ENCODE measurements around the gene C1QTNF7.

C1QTNF7 gene

GRCh38 chr4:15479089-15479912 lies 51.5 kb downstream of the C1QTNF7 start:
- peak overlapping the region; percentile 48 for H3K4me3 ChIP-seq (ENCODE audit: low read depth, low read length)
- no peaks in the 10 kb centered on the region; the same call in 1 of the 2 replicates for H3K4me1 ChIP-seq (ENCODE audit: control insufficient read depth, insufficient read depth, low read length)
- peaks cover 0 to 7% of the 10 kb centered on the region in 2 experiments; a peak in 1 of 3 replicates for H3K36me3 ChIP-seq (ENCODE audit: control insufficient read depth in 2 of 2, insufficient read depth in 1 of 2, low read length in 2 of 2)
- ChIA-PET POLR2A (interaction anchor here (0.6 to 1.0 kb wide), 2 partner anchors 202 to 402 kb away, joined by 4 to 7 read pairs; partner anchors contain the start of gene FAM200B), CTCF (interaction anchor here (0.6 to 2.0 kb wide), 21 partner anchors 9 to 1454 kb away, joined by 3 to 12 read pairs (median 4); partner anchors contain the start of genes CC2D2A and FBXL5)
- no peaks in the 10 kb centered on the region for H3K9me3 ChIP-seq (ENCODE audit: control insufficient read depth, insufficient read depth, low read depth, low read length)
- peak overlapping the region; percentile 51; the same call in 1 of the 2 replicates for H3K27ac ChIP-seq (ENCODE audit: extremely low read depth, low read depth, low read length)
- TF ChIP-seq ZNF366 (tag by site-specific recombination; conservative IDR thresholded peaks at IDR 0.05) (peak; percentile 47; the same call in 1 of the 2 replicates), IKZF3 (tag by site-specific recombination; IDR thresholded peaks at IDR 0.05) (peak; percentile 82), ZNF473 (tag by site-specific recombination; IDR thresholded peaks at IDR 0.05) (no peak), RBAK (tag by site-specific recombination; IDR thresholded peaks at IDR 0.05) (no peak), ZNF341 (tag by site-specific recombination; IDR thresholded peaks at IDR 0.05; ENCODE audit: low read depth) (peak; percentile 94), ZNF600 (tag by site-specific recombination; IDR thresholded peaks at IDR 0.05) (peak; percentile 49; the same call in 1 of the 2 replicates), ZNF2 (tag by site-specific recombination; IDR thresholded peaks at IDR 0.05) (0 out of 2 replicates have a peak, but pooled peaks have one; percentile 29), ZNF501 (tag by site-specific recombination; IDR thresholded peaks at IDR 0.05) (0 out of 2 replicates have a peak, but pooled peaks have one; percentile 36), WT1 (tag by site-specific recombination; IDR thresholded peaks at IDR 0.05) (peak; percentile 51; the same call in 1 of the 2 replicates), ZNF76 (tag by site-specific recombination; IDR thresholded peaks at IDR 0.05; ENCODE audit: borderline replicate concordance, low read depth) (no peak), ZNF548 (tag by site-specific recombination; IDR thresholded peaks at IDR 0.05) (no peak), TRIM28 (IDR thresholded peaks at IDR 0.05; ENCODE audit: borderline replicate concordance, low read length) (peak; percentile 86; the same call in 1 of the 2 replicates), SP3 (tag by site-specific recombination; IDR thresholded peaks at IDR 0.05) (peak; percentile 69), PRDM10 (tag by site-specific recombination; IDR thresholded peaks at IDR 0.05) (peak; percentile 41), OVOL3 (tag by site-specific recombination; IDR thresholded peaks at IDR 0.05) (no peak), ZBTB8A (tag by site-specific recombination; IDR thresholded peaks at IDR 0.05) (0 out of 2 replicates have a peak, but pooled peaks have one; percentile 14), SP7 (tag by site-specific recombination; IDR thresholded peaks at IDR 0.05) (0 out of 2 replicates have a peak, but pooled peaks have one; percentile 25), ZNF26 (tag by site-specific recombination; IDR thresholded peaks at IDR 0.05) (no peak), YY1 (tag by site-specific recombination; IDR thresholded peaks at IDR 0.05) (peak; percentile 64; the same call in 1 of the 2 replicates), GLIS2 (tag by site-specific recombination; IDR thresholded peaks at IDR 0.05) (peak; percentile 78), ZNF292 (tag by site-specific recombination; IDR thresholded peaks at IDR 0.05; ENCODE audit: borderline replicate concordance, low read depth) (no peak), SP2 (tag by site-specific recombination; IDR thresholded peaks at IDR 0.05) (no peak), ZXDB (tag by site-specific recombination; IDR thresholded peaks at IDR 0.05) (peak; percentile 47; the same call in 1 of the 2 replicates), ZBTB17 (tag by site-specific recombination; IDR thresholded peaks at IDR 0.05) (peak; percentile 62), ZNF10 (tag by site-specific recombination; IDR thresholded peaks at IDR 0.05) (peak; percentile 26; the same call in 1 of the 2 replicates), GLIS1 (tag by site-specific recombination; IDR thresholded peaks at IDR 0.05) (peak; percentile 58; the same call in 1 of the 2 replicates), ZNF221 (tag by site-specific recombination; IDR thresholded peaks at IDR 0.05; ENCODE audit: borderline replicate concordance) (no peak), KLF16 (tag by site-specific recombination; IDR thresholded peaks at IDR 0.05) (peak; percentile 34; the same call in 1 of the 2 replicates), ZNF530 (tag by site-specific recombination; IDR thresholded peaks at IDR 0.05; ENCODE audit: low read depth) (no peak), ZNF335 (tag by site-specific recombination; conservative IDR thresholded peaks at IDR 0.05) (peak; percentile 49; the same call in 1 of the 2 replicates), ZIC2 (tag by site-specific recombination; IDR thresholded peaks at IDR 0.05) (peak; percentile 70)
- TF ChIP-seq, protein P1, sequence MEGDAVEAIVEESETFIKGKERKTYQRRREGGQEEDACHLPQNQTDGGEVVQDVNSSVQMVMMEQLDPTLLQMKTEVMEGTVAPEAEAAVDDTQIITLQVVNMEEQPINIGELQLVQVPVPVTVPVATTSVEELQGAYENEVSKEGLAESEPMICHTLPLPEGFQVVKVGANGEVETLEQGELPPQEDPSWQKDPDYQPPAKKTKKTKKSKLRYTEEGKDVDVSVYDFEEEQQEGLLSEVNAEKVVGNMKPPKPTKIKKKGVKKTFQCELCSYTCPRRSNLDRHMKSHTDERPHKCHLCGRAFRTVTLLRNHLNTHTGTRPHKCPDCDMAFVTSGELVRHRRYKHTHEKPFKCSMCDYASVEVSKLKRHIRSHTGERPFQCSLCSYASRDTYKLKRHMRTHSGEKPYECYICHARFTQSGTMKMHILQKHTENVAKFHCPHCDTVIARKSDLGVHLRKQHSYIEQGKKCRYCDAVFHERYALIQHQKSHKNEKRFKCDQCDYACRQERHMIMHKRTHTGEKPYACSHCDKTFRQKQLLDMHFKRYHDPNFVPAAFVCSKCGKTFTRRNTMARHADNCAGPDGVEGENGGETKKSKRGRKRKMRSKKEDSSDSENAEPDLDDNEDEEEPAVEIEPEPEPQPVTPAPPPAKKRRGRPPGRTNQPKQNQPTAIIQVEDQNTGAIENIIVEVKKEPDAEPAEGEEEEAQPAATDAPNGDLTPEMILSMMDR (tag by site-specific recombination; IDR thresholded peaks at IDR 0.05), result peak; percentile 55; the same call in 1 of the 2 replicates
